Myocyte (in vitro differentiated cells): ENCODE data around the gene PPP1R14B. TPM values are rescaled to one million over a fixed set of nuclear protein-coding genes. Genes with fewer than 3 reads are reported as not detected.
A peak's percentile ranks its signal among the peaks of the same experiment; 100 is the strongest.

Source experiments
- DNase-seq: peaks from one replicate; pipeline ENCODE4 v3.0.0-alpha.2; 2012; ENCODE audit warnings: low read depth
- polyA plus RNA-seq: library from polyadenylated mRNA; unstranded; fragments of >200 nt; gene quantifications from one replicate; pipeline ENCODE4 v1.2.1, GENCODE V29; 2012; ENCODE audit warnings: missing spikeins
- total RNA-seq: library from RNA; depleted of rRNA; stranded (reverse); fragments of >200 nt; gene quantifications from 2 replicates; pipeline ENCODE4 v1.2.3, GENCODE V29; 2014

PPP1R14B gene, protein sequence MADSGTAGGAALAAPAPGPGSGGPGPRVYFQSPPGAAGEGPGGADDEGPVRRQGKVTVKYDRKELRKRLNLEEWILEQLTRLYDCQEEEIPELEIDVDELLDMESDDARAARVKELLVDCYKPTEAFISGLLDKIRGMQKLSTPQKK
- 656 and 816 TPM in 2 replicates for total RNA-seq
- polyA plus RNA-seq = 808 TPM

DNA sequence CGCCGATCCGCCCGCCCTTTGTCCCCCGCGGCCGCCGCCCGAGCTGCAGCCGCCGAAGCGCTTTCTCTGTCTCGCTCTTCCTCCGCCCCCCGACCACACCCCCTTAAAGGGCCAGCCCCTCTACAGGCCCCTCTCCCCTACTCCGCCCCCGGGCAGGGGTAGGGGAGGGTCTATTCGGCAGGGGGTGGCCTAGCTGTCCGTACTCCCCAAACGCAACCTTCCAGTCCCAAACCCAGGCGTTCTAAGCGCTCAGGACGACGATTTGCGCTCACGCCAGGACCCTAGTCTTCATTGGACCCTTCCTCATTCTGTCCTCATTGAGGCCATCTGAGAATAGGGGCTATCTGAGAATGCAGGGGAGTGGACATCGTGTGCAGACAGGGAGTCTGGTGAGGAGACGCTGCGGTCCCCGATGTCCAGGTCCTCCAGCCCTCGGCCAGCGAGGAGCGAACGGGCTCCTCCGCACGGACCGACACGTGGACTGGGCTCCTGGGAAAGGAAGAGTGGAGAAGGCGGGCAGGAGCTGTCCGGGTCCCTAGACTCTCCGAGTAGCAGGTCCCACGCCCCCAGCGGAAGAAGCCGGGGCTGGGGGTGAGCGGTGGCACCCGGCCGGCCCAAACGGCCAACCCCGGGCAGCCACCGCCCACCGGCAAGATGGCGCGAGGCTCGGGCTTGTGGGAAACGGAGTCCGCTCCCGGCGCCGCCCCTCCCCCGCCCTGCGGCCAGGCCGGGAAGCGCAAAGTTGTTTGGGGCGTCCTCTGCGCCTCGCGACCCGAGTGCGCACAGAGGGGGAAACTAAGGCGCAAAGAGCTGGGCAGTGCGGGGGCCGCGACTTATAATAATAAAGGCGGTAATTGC, at the start of gene PPP1R14B:
PPP1R14B (minus strand) TSS at position 73 of the 858 bp plus-strand sequence. CDS start 270 bp downstream, outside the sequence.
- peak; percentile 93 for DNase-seq

DNA sequence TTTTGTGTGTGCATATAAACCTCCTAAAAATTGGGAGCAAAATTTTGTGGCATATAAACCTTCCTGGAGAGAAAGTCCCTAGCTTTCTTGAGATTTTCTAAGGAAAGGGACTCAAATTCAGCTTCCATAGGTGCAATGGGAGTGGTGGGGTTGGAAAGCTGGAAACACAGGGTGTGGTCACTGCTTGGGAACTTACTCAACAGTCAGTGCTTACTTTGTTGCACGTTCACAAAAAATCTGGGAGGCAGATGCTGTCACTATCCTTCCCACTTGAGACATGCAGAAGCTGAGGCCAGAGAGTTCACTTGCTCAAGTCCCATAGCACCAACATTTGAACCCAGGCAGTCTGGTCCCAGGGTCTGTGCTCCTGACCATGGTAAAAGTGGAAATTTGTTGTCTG, 49.5 kb upstream of the PPP1R14B start:
- DNase-seq = no peak

DNA sequence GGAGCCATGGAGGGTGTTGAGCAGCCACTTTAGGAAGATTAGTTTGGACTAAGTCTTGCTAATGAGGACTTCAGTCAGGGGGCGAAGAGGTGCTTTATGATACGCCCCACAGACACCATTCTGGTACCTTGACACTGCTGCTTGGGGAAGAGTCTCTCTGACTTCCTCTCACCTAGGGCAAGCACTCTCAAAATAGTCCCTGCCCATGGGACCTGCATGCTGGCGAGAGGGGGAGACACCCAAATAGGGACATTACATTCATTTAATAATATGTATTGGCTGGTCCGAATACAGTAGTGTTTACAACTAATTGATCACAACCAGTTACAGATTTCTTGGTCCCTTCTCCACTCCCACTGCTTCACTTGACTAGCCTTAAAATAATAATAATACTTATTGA, 49.0 kb upstream of the PPP1R14B start:
- no peak for DNase-seq

DNA sequence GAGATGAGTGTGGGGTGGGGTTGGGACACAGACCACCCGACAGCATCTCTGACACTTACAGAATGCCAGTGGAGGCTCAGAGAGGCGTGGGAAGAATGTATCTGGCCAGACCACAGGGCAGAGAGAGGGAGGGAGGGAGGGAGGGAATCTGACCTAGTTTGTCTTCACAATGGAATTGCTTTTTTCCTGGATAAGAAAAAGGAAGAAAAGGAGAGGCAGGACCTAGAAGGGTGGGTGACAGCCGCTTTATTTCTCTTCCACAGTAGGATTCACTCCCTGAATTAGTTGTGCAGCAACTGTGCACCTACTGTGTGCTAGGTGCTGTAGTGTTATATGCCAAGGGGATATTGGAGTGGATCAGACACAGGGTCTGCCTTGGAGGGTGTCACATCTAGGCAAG, 48.0 kb upstream of the PPP1R14B start:
- DNase-seq = peak; percentile 57

DNA sequence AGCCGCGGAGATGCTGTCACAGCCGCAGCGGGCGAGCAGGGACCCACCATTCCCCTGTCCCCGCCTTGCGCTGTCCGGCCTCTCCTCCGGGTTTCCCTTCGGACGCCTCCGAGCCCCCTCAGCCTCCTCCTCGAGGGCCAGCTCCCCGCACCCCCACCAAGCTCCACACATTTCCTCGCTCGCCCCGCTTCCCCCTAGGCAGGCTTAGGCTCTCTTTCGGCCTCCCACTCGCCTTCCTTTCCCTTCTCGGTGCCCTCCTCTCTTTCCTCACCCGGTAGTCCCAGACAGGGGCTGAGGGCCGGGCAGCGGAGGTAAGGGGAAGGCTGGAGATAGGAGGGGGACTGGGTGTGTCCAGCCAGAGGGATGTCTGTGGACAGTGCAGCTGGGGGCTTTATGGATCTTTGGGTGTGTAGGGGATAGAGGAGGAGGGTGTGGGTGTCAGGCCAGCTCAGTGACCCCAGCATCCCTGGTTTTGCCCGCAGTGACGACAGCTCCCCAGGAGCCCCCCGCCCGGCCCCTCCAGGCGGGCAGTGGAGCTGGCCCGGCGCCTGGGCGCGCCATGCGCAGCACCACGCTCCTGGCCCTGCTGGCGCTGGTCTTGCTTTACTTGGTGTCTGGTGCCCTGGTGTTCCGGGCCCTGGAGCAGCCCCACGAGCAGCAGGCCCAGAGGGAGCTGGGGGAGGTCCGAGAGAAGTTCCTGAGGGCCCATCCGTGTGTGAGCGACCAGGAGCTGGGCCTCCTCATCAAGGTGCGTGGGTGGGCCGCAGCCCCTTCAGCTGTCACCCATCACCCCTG, 45.9 kb upstream of the PPP1R14B start:
- DNase-seq = no peak

DNA sequence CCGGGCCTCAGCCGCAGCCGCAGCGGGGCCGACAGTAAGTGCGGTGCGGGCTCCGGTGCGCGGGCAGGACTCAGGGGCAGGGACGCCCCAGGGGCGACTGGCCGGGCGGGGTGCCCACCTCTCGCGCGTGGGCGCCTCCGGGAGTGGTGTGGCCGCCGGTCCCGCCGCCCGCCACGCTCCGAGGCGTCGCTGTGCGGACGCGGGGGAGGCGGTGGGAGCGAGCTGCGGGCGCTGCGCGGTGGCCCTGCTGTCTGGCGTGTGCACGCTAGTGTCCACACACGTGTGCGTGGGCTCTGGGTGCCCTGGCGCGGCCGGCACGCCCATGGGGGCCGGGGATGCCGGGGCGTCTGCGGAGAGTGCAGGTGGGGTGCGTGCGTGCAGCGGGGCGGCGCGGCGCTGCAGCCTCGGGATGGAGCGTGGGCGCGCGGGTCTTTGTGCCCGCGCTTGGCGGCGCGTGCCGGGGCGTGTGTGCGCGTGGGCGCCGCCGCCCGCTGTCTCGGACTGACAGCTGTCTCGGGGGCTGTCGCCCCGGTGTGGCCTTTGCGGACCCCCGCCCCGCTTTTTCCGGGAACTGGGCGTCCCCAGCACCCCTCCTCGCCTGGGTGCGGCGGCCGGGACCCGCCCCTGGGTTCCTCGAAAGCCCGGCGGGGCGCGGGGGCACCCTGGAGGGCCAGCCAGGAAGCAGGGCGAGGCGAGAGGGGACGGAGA, 45.2 kb upstream of the PPP1R14B start:
- no peak for DNase-seq

DNA sequence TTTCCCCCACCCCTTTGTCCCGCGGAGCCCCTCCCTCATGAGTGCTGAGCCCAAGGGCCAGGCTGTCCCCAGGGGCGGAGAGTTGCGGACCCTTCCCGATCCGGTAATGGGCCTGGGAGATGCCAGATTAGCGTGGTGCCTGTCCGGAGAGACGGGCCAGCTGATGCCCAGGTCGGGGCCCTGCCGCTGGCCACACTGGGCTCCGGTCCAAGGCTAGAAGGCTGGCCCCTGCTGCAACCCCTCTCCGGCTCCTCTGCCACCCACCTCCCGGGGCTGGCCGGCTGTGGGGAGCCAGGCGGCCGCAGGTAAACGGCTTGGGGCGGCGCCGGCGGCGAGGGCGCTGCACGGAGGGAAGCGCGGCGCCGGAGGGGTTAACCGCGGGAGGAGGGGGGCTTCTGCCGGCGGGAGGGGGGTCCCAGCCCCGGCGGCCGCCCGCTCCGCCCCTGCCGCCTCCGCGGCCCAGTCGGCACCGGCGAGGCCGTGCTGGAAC, 44.6 kb upstream of the PPP1R14B start, which contains the start of gene KCNK4:
KCNK4 (plus strand) TSS at position 41 of the 490 bp plus-strand sequence. CDS start 1,717 bp downstream, outside the sequence.
- DNase-seq = no peak

DNA sequence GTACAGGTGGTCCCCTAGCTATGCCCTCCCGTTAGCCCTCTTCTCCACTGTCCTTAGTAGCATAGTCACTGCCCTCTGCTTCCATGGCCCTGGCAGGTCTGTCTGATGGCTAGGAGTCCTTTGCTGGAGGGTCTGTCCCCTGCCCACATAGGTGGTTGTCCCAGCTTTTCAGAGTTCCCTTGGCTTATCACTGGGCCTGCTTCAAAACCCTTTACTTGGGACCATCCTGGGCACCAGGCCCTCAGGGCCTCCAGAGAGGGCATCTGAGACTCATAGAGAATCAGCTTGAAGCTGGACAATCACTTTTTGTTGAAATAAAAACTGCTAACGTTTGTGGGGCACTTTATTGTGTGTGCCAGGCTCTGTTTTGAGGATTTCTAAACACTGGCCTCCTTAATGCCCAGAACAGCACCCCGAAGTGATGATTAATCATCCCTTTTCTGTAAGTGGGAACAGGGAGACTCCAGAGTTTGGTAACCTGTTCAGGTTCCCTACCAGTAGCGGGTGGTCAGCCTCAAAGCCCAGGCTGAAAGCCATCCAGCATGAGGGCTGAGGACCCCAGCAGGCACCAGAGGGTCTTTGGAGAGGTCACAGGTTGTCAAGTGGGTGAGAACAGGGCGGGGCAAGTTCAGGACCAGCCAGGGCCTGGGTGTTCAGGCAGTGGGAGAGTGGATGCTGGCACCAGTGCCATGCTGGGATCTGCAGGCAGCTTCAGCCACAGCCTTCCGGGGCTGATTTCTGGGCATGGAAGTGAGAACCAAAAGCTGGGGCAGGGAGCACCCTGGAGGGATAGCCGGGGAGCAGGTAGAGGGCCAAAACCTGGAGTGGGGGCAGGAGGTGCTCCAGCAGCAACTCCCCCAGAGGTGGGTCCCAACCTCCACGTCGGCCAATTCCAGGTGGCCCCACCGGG, 43.9 kb upstream of the PPP1R14B start:
- no peak for DNase-seq

DNA sequence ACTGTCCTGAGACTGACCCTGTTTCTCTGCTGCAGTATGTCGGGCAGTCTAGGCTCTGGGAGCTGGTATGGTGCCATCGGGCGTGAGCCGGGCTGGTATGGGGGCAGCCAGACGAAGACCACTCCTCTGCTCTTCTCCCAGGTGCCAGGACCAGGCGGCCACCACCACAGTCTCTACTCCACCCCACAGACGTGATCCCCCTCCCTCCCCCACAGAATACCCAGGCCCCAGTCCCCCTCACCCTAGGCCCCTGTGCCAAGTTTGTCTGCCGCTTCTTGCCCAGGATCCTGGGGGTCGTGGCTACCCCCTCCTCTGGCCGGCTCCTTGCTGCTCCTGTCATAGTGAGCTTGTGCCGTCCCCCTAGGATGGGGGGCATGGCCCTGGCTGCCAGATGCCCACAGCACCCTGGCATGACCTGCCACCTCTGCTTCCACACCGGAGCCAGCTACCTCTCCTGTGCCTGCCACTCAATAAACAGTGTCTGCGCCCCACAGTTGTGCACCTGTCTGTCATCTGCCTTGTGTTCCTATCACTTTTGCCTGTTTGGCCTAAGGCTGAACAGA, 42.3 kb upstream of the PPP1R14B start:
- no peak for DNase-seq

DNA sequence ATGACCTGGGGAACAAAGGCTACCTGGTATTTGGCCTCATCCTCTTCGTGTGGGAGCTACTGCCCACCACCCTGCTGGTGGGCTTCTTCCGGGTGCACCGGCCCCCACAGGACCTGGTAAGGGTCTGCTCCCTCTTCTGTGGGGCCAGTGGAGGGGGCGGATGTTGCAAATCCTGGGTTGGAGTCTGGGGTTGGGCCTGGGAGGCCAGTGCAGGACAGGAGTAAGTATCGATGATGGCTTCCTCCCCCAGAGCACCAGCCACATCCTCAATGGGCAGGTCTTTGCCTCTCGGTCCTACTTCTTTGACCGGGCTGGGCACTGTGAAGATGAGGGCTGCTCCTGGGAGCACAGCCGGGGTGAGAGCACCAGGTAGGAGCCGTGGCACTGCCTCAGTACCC, 41.6 kb upstream of the PPP1R14B start:
- no peak for DNase-seq

DNA sequence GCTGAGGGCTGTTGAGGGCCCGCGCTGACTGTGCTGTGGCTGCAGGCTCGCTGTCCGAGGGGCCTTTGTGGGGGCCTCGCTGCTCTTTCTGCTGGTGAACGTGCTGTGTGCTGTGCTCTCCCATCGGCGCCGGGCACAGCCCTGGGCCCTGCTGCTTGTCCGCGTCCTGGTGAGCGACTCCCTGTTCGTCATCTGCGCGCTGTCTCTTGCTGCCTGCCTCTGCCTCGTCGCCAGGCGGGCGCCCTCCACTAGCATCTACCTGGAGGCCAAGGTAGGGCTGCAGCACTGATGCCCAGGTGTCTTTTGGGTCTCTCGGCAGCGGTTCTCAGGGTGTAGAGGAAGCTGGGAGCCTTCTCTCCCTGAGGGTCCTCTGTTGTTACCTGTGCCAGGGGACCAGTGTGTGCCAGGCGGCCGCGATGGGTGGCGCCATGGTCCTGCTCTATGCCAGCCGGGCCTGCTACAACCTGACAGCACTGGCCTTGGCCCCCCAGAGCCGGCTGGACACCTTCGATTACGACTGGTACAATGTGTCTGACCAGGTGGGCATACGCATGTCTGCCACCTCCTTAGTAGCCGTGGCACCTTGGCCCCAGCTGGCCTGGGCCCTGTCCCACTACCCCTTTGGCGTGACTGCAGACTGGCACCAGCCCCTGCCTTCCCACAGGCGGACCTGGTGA, 41.1 kb upstream of the PPP1R14B start:
- no peak for DNase-seq

DNA sequence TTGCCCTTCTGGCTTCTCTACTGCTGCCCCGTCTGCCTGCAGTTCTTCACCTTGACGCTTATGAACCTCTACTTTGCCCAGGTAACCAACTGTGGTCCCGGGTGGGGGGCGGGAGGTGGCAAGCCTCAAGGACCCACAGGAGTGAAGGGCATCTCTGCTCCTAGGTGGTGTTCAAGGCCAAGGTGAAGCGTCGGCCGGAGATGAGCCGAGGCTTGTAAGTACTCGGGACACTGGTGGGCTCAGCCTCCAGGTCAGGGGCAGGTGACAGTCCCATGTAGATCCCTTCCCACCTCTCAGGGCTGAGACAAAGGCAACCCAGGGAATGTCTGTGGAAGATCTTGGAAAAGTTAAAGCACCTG, 40.0 kb upstream of the PPP1R14B start:
- DNase-seq = no peak

DNA sequence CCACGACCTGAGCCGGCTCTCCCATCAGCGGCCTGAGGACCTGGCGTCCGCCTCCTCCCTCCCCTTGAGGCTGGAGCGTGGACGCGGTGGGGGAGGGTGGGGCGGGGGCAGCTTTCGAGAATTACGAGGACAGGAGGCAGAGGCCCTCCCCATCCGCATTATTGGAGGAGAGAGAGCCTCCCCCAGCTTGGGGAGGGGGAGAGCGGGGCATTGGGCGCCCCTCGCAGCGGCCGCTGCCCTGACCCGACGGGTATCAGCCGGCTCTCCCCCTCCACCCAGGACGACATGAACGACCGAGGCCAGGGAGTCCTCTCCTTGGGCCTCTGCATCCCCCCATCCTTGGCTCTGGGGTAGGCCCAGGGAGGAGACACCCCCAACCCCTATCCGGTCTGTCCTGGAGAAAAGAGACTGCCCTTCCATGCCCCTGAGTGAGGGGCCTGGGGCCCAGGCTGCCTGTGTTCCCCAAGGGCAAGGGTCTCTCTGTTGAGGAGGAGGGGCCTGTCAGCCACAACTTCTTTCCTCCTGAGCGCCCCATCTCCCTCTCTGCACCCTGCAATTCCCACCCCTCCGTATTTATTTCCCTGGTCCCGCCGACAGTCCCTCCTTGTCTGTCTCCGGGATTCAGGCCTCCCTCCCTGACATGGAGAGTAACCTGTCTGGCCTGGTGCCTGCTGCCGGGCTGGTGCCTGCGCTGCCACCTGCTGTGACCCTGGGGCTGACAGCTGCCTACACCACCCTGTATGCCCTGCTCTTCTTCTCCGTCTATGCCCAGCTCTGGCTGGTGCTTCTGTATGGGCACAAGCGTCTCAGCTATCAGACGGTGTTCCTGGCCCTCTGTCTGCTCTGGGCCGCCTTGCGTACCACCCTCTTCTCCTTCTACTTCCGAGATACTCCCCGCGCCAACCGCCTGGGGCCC, 39.4 kb upstream of the PPP1R14B start:
- DNase-seq = peak; percentile 52

DNA sequence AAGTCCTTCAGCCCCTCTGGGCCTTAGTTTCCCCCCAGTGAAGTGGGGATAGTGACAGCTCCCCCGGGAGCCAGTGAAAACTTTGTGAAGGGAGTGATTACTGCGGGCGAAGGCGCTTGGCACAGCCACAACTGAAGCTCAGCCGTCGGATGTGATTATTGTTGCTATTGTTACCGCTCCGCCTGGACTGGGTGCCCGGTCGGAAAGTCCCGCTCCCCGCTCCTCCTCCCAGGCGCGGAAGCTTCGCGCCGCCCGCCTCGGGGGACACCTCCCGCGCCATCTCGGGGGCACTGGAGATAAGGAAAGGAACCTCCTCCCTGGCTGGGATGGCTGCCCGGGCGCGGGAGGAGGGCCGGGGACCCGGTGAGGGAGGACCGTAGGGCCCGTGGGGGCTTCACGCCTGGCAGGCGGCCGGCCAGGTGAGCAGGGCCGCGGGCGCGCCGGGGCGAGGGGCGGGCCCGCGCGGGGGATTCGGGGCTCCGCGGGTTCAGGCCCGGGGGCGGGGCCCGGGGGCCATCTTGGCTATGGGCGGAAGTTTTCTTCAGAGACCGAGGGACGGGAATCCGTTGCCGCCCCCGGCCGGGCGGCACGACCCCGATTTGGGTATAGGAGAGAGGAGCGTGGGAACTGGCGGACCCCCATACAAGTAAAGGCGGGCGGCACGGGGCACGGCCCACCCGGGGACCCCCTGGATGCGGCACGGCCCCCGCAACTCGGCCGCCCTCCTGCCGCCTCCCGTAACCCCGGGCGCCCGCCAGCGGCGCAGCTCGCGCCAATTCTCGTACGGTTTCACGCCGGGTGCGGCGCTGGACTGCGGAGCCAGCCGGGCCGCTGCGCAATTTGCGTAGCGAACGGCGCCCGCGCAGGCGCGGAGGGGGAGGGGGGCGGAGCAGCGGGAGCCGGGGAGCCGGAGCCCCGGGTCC, 38.5 kb upstream of the PPP1R14B start, which contains the start of gene GPR137:
GPR137 (plus strand) TSS at position 887 of the 923 bp plus-strand sequence. CDS start 677 bp downstream, outside the sequence.
- DNase-seq = peak; percentile 73

DNA sequence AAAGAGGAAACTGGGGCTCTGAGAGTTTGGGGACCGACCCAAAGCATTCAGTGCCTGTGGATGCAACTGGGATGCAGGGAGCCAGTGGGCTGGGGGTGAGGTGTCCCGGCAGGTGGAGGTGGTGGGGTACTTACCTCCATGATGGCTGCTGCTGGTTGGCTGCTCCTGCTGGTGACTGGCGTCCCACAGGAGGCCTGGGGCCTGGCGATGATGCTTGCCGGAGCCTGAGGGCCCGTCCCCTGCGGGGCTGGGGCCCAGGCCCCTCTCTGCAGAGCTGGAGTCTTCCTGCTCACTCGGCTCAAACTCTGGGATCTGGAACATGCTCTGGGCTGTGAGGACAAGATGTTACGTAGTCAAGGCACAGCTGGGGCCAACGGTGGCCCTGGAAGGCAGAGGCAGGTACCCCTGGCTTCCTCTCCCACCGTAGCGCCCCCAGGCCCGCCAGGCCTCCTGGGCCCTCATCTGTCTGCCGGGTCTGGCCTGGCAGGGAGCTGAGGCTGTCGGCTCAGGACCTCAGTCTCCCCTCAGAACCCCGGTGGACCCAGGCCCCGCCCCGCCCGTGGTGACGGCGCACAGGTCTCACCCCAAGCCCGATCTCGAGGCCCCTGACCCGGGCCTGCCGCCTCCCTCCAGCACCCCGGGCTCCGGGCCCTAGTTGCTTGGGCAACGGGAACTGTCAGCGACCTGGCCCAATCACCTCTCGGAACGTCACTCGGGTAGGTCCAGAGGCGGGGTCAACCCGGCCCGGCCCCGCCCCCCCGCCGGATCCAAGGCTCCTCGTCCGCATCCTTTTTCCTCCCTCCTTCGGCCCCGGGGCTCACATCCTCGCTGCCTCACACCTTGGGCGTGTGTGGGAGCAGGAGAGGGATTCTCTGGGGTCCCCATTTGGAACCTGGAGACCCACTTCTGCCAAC, 37.6 kb upstream of the PPP1R14B start, which contains the start of gene BAD:
BAD (minus strand) TSS at position 618 of the 914 bp plus-strand sequence; CDS start at position 321, 297 bp downstream.
- peak; percentile 93 for DNase-seq
